ENCODE data around the gene CRACDL.

DNA sequence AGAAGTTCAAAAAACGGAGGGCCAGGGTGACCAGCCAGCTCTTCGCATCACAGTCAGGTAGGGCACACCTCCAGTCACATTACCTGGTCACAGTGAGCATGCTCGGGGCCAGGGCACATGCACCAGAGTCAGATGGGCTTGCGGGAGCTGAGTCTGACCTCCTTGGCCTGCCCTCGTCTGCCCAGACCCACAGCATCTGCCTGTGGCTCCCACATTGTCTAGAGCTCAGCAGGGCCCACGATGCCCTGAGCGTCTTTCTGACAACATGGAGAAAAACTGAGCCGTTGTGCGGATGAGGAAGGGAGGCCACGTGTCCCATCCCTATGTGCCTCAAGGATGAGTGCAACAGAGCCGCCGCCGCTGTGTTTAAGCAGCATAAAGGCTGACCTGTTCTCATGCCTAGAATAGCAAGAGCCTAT, 37.6 kb downstream of the CRACDL start:
- TF ChIP-seq POLR2A (IDR thresholded peaks at IDR 0.05) = no peak
- TF ChIP-seq, protein P1, sequence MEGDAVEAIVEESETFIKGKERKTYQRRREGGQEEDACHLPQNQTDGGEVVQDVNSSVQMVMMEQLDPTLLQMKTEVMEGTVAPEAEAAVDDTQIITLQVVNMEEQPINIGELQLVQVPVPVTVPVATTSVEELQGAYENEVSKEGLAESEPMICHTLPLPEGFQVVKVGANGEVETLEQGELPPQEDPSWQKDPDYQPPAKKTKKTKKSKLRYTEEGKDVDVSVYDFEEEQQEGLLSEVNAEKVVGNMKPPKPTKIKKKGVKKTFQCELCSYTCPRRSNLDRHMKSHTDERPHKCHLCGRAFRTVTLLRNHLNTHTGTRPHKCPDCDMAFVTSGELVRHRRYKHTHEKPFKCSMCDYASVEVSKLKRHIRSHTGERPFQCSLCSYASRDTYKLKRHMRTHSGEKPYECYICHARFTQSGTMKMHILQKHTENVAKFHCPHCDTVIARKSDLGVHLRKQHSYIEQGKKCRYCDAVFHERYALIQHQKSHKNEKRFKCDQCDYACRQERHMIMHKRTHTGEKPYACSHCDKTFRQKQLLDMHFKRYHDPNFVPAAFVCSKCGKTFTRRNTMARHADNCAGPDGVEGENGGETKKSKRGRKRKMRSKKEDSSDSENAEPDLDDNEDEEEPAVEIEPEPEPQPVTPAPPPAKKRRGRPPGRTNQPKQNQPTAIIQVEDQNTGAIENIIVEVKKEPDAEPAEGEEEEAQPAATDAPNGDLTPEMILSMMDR (IDR thresholded peaks at IDR 0.05) = no peak
- no peak for TF ChIP-seq POLR2AphosphoS5 (IDR thresholded peaks at IDR 0.05)
